ENCODE data around the gene ARHGAP28.
"Not testable (repeated sequence)": the region's sequence is repeated elsewhere in the genome, so short reads cannot be mapped to it uniquely, and the experiment has no call there.

ARHGAP28 gene

DNA sequence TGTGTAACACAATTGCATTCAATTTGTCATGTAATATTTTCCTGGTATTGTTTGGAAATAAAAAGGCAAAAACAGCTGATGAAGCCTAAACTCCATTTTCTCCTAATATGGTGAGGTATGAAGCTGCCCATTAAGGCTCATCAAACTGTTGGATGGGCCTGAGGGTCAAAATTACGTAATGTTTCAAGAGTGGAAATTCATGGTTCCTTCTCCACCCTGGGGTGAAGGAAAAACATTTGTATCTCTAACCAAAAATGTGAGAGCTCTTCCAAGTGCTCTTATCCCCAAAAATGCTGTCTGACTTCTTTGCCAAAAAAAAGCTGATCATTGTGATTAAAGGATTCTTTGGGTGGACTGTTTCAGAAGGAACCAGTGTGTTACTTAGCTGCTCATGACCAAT is 91.8 kb downstream of the ARHGAP28 start:
- no peak for ATAC-seq

DNA sequence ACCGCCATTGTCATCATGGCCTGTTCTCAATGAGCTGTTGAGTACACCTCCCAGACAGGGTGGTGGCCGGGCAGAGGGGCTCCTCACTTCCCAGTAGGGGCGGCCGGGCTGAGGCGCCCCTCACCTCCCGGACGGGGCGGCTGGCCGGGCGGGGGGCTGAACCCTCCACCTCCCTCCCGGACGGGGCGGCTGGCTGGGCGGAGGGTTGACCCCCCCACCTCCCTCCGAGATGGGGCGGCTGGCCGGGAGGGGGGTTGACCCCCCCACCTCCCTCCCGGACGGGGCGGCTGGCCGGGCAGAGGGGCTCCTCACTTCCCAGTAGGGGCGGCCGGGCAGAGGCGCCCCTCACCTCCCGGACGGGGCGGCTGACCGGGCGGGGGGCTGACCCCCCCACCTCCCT is 97.6 kb downstream of the ARHGAP28 start:
- not testable (repeated sequence) for ATAC-seq

DNA sequence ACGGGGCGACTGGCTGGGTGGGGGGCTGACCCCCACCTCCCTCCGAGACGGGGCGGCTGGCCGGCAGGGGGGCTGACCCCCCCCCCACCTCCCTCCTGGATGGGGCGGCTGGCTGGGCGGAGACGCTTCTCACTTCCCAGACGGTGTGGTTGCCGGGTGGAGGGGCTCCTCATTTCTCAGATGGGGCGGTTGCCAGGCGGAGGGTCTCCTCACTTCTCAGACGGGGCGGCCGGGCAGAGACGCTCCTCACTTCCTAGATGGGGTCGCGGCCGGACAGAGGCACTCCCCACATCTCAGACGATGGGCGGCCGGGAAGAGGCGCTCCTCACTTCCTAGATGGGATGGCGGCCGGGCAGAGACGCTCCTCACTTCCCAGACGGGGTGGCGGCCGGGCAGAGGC is 98.0 kb downstream of the ARHGAP28 start:
- not testable (repeated sequence) for ATAC-seq

DNA sequence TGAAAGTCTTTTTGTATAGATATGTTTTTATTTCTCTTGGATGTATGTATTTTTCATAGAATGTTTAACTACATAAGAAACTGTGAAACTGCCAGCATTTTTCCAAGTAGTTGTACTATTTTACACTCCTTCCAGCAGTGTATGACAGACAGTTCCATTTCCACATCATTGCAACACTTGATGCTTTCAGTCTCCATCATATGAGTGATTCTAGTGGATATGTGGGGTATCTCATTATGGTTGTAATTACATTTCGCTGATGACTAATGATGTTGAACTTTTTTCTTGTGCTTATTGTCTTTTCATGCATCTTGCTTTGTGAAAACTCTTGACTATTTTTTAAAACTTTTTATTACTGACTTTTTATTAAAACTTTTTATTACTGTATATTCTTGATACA is 101.4 kb downstream of the ARHGAP28 start:
- no peak for ATAC-seq

DNA sequence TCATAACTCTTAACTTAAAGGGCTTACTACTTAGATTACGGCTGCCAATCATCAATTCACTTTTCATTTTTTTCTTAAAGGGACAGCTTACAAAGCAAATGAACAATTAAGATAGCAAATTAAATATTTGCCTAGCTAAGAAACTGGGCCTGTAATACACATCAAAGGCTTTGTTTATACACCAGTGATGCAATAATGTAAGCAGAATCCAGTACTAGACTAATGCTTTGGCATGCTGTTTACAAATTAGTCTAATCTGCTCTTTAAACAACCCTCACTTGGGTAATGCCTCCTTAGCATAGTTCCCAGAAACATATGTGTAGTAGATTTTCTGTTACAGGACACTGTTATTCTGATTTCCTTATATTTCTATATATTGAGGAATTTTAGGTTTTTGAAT is 105.8 kb downstream of the ARHGAP28 start:
- ATAC-seq, result no peak

DNA sequence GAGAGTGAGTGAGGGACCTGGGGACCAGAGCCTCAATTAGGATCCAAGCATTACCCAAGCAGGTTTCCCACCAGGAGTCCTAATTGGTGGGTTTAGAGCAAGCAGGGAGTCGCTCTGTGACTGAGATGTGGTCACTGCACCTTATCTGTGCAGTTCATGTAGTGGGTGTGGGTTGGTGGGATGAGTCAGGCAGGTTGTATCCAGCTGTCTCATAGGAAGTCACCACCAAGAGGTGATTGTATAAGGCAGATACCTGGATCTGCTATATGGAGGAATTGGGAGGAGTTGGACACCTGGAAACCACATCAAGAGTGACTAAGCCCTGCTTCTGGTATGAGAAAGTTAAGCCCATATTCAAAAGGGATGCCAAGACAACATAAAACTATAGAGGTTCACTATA is 106.8 kb downstream of the ARHGAP28 start:
- no peak for ATAC-seq

DNA sequence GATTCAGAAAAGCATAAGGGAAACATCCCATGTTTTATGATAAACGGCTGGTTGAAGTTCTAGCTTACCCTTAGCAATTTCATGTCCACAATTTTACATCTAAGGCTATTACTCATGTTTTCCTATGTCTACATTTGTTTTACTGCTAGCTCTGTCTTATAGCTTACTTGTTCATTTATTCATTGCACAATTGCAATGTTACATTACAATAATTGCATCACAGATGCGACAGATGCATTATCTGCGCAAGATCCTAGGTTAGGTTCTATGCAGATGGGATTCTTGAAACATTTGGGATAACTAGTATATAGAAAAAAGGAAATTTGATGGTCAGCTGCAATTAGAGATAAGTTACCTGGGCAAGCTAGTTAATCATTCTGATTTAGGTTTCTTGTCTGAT is 108.4 kb downstream of the ARHGAP28 start:
- ATAC-seq, result no peak

DNA sequence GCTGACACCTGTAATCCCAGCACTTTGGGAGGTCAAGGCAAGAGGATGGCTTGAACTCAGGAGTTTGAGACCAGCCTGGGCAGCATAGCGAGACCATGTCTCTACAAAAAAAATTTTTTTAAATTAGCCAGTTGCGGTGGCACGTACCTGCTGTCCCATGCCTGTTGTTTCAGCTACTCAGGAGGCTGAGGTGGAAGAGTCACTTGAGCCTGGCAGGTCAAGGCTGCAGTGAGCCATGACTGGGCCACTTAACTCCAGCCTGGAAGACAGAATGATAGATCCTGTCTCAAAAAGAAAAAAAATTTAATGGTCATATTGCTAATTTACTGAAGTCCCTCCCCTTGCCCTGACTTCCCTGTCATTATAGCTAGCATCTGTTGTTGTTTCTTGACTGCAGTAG is 112.6 kb downstream of the ARHGAP28 start:
- no peak for ATAC-seq

DNA sequence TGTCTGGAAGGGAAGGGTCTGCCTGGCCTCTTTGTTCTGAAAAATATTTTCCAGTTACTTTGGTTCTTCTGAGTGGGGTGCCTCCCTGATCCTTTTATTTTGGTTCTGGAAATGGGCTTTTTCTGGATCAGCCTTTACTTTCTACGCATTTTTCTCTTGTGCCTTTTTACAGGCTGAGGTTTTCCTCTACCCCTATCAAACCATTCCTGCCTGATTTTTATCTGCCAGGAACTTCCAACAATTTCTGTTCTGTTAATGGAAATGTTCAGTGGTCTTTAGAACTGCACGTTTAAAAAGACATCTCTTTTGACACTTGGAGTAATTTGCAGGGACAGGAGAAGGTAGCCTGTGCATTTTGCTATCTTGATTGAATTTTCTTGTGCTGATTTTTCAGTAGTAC is 113.8 kb downstream of the ARHGAP28 start:
- ATAC-seq, result no peak

DNA sequence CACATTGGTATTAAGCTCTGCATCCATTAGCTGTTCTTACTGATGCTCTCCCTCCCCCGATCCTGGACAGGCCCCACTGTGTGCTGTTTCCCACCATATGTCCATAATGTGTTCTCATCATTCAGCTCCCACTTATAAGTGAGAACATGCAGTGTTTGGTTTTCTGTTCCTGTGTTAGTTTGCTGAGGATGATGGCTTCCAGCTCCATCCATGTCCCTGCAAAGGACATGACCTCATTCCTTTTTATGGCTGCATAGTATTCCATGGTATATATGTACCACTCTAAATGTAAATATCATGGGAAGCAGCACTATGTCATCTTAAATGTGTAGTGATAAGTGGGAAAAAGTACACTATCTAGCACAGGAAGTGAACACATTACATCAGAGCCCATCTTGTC is 116.0 kb downstream of the ARHGAP28 start:
- ATAC-seq, result not testable (repeated sequence)

DNA sequence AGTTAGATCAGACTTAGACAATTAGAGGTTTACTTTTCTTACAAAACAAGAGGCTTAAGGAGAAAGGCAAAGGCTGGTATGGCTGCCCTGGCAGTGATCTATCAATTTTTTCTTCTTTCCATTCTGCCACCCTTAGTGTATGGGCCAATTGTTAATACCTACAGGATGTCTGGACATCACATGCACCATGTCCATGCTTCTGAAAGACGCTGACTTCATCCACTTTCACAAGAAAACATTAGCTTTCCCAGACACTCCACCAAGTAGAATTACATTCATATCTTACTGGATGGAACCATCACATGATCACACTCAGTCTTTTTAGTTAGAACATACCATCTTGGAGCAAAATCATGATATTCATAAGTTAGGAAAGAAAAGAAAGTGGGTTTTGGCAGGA is 120.9 kb downstream of the ARHGAP28 start:
- no peak for ATAC-seq

DNA sequence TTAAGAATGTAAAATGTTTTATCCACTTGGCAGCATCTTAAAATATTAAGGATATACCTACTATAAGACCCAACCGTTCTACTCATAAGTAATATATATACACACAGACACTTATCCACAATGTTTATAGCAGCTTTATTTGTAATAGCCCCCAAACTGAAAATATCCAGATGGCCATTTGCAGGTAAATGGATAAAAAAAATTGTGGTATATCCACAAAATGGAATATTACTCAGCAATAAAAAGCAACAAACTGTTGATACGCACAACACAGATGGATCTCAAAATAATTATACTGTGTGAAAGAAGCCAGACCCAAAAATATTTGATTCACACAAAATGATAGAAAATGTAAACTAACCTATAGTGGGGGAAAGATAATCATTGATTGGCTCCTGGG is 122.0 kb downstream of the ARHGAP28 start:
- no peak for ATAC-seq

DNA sequence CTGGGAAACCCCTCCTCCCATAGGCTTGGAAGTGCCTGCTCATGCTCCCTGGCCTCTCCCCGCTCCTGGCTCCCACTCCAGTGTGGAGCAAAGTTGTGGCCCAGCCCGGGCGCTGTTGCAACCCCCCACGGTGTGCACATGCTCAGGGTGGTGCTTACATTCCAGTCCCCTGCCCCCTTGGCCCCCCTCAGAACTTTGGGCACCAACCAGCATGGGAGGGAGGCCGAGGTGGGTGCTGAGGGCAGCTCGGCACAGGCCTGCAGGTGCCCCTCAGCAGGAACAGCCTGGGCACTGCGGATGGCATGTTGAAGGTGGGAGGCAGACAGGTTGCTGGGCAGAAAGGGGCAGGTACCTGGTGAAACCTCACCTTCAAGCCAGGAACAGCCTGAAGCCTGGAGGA is 125.3 kb downstream of the ARHGAP28 start:
- no peak for ATAC-seq

DNA sequence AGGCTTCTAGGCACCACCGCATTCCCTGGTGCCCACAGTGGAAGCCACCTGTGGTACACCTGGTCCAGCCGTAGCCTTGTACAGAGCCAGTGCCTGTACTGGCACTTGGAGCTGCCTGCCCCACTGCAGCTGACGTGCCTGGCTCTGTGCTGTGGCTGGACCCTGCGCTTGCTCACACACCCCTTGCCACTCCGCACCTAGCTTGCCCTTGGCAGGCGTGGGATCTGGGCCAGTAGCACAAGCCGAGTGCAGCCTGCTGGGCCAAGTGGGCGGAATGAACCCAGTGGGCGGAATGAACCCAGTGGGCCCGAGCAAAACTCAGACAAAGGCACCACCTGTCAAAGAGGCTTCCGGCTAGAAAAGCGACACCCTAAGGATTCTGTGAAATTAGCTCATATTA is 126.3 kb downstream of the ARHGAP28 start:
- no peak for ATAC-seq

DNA sequence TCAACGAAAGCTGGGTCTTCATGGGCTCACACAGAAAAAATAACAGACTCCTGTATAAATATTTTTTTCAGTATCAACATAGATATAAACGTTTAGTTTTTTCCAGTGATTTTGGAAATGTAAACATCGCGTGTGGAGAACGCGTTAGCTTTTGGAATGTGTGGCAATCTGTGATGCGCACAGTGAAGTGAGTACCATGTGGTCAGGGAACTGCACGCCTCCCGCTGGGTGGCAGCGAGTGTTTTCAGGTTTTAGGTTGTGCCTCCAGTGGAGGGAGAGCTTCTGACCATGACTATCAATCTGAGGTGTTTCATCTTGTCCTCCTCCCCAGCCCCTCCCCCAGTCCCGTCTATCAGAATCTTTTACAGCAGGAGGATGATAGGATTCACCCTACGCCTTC is 127.8 kb downstream of the ARHGAP28 start:
- no peak for ATAC-seq

DNA sequence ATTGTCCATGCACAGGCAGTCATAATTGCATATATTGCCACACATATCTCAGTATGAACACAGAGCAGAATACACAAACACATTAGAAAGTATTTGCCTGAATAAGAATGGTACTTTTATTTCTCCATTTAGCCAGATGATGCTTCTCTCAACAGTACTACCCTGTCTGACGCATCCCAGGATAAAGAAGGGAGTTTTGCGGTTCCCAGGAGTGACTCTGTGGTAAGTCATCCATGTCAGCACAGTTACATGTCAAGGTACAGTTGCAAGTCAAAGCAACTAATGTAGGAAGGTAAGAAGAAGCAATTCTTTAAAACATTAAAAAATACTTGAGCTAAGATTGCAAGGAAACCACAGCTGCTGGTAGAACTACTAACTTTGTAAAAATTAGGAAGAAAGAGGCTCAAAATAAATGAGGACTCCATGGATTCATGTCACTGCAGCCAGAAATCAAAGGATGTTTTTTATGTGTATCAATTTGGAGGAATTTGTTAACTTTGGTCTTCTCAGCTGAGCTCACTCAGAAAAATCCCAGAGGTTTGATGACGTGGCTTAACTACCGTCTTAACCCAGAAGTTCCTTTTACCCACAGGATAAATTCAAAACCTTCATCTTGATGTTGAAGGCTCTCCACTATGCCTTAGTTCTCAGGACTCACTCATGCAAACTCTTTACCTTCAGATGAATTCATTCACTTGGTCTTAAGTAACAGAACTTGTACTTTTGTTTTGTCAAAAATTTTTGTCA is 130.3 kb downstream of the ARHGAP28 start:
- no peak for ATAC-seq

DNA sequence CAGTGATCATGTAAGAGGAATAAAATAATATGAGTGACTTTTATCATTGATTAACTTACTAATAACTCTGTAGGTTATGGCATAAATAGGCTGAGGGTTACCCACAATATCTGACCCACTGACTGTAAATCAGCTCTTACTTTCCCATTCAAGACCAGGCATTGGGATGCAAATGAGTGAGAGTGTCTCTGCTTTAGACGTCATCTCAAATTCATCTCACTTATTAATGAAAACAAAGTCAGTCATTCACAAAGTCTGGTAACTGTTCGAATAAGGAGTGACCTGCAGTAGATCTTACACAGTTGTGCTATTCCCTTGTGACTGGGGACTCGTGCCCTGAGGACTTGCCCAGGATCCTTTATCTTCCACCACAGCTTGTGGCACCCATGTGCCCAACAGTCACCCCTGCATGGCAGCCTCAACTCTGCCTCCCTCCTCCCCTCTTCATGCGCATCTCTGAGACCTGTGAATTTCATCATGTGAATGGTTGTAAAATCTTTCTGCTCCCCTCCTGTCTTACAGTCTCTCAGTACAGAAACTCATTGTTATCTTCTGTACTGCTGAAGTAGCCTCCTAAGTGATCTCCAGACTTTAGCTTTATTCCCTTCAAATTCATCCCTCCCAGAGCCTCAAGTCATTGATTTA is 131.4 kb downstream of the ARHGAP28 start:
- no peak for ATAC-seq

DNA sequence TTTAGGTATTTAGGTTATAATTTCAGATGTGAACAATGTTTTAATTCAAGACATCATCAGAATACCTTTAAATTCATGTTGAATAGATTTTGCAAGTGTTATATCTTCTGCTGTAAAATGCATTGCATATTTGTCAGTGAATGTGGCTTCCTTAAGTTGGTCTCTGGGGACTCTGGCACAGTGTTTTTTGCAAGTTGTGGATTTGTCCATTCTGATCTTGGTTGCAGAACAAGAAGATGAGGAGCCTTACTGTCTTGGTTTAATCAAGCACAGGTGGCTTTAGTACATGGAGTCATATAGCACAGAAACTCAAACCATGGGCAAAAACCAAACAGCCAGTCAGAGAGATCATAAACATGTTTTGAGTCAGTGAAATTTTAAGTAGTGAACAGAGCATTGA is 135.7 kb downstream of the ARHGAP28 start:
- ATAC-seq, result no peak

DNA sequence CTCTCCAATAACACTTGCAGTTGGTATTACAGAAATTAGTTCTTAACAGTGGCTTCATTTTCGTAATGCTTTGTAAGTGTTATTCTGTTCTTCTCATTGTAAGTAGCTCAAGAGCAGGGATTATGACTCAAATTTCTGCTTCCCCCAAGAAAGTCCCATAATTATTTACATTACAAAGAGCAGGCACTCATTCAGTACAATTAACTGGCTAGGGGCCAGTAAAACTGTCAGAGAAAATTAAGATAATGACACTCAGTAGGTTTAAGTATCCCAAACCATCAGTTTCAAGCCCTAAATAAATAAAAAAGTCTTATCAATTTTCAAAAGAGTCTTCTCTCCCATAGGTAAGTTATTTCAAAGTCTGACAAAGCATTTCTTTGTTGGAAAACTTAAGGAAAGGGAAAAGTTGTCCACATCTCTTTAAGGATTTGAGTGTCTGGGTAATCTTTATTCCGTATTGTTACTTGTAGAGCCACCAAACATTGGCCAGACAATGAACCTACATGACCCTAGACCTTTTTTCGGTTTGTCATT is 137.1 kb downstream of the ARHGAP28 start:
- no peak for ATAC-seq

DNA sequence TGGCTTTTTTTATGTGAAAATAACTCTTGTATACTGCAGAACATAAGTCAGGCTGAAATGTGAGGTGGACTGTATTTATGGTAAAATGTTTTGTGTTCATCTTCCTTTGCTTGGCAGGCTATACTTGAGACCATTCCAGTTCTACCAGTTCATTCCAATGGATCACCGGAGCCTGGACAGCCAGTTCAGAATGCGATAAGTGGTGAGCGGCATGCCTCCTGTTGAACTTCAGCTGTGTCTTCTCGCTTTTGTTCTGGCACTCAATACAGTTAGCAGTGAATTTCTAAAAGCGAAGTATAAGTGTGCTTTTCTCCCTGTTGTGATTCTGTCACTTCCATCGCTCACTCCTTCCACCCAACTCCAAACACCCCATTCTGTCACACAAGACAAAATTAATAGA is 138.5 kb downstream of the ARHGAP28 start:
- no peak for ATAC-seq

DNA sequence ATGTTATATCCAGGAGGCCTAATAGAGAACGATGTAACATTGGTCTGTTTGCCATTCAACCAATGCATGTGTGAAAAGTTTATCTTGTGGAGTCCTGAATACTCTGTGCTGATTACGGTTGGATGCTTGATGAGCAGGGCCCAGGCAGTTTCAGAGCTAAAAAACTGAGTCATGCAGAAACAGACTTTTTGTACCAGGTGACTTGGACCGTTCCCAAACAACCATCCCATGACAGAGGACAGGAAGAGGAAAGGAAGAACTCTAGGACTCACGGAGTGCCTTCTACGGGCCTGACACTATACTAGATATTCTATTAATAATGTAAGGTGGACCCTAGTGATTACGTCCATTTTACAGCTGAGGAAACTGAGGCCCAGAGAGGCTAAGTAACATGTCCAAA is 142.1 kb downstream of the ARHGAP28 start:
- ATAC-seq, result no peak

DNA sequence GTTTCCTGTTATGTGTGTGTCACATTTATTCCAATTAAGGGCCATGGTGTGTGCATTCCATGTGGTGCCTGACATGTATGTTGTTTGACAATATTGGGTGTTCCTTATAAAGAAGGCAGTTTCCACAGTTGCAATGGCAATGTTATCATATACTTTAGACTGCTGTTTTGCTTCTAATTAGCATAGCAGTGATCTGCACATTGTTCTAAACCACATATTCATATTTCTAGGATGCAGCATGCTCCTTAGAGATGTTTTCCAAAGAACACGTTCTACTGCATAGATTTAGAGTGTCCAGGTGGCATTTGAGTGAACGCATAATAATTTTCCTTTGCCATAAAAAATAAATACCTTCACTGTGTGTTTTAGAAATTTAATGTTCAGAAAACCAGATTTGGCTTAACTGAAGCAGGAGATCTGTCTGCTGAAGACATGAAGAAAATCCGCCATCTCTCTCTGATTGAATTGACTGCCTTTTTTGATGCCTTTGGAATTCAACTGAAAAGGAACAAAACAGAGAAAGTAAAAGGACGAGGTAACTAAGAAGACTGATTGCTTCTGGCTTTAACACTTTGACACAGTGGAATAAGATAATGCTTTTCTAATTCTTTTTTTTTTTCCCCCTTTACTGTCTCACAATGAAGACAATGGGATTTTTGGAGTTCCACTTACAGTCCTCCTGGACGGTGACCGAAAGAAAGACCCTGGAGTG is 143.7 kb downstream of the ARHGAP28 start:
- no peak for ATAC-seq

DNA sequence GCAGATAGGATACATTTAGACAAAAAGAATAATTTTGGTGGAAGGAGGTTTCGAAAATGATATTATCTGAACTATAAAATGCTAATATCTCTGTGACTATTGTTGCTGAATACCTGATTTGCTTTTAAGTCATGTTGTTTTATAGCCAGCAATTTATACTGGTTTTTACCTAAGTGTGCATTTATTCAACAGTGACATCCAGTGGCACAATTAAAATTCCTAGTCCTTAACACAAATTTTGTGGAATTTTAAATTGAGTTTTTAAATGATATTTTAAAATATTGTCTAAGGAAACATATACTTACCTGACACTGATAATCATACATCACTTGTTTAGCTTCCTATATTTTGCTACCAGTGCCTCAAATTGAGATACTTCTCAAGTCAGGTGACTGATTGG is 144.8 kb downstream of the ARHGAP28 start:
- ATAC-seq, result no peak

DNA sequence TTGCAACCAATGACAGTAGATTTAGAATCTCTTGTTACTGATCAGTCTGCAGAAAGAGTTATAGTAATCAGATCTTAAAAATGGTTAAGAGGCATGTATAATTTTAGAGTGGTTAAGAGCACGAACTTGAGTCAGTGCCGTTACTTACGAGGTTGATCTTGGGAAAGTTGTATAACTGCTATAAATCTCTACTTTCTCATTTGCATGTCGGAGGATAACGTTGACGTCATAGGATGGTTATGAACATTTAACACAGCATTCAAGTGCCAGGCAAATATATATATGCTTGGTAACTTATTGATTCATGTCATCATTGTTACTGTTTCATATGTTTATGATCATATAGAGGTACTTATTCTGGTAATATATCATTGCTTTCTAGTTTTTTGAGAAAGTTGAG is 146.2 kb downstream of the ARHGAP28 start:
- no peak for ATAC-seq
